Neural cell (in vitro differentiated cells): ENCODE measurements around the gene SNX14.

Experiments used
- EP300 ChIP-seq: fragments of 450-650 bp; conservative IDR thresholded peaks from 2 replicates; pipeline ENCODE4 v1.6.1; 2014; ENCODE audit warnings: antibody characterized with exemption, mild to moderate bottlenecking, moderate library complexity; ENCODE audit not compliant: poor library complexity, severe bottlenecking
- EZH2 ChIP-seq: fragments of 200-600, 300-800 bp; shearing (Covaris generic), sonication (generic); IDR thresholded peaks from 2 replicates; pipeline ENCODE4 v1.6.1; 2014; ENCODE audit warnings: antibody characterized with exemption, low read length, borderline replicate concordance, mild to moderate bottlenecking; ENCODE audit not compliant: insufficient read depth, poor library complexity, severe bottlenecking
- MXI1 ChIP-seq: fragments of 450-650 bp; conservative IDR thresholded peaks from 2 replicates; pipeline ENCODE4 v1.6.1; 2014; ENCODE audit warnings: antibody characterized with exemption, mild to moderate bottlenecking; ENCODE audit not compliant: poor library complexity, severe bottlenecking
- POLR2AphosphoS5 ChIP-seq: IDR thresholded peaks from 2 replicates; pipeline ENCODE4 v1.6.1; 2012
- RAD21 ChIP-seq: fragments of 450-650 bp; conservative IDR thresholded peaks from 2 replicates; pipeline ENCODE4 v1.6.1; 2014; ENCODE audit warnings: antibody characterized with exemption, mild to moderate bottlenecking, moderate library complexity
- TF ChIP-seq, protein P1 (sequence below): fragments of 450-650 bp; IDR thresholded peaks from 2 replicates; pipeline ENCODE4 v1.5.1; 2014; ENCODE audit warnings: antibody characterized with exemption, mild to moderate bottlenecking, moderate library complexity; ENCODE audit not compliant: poor library complexity, severe bottlenecking

DNA sequence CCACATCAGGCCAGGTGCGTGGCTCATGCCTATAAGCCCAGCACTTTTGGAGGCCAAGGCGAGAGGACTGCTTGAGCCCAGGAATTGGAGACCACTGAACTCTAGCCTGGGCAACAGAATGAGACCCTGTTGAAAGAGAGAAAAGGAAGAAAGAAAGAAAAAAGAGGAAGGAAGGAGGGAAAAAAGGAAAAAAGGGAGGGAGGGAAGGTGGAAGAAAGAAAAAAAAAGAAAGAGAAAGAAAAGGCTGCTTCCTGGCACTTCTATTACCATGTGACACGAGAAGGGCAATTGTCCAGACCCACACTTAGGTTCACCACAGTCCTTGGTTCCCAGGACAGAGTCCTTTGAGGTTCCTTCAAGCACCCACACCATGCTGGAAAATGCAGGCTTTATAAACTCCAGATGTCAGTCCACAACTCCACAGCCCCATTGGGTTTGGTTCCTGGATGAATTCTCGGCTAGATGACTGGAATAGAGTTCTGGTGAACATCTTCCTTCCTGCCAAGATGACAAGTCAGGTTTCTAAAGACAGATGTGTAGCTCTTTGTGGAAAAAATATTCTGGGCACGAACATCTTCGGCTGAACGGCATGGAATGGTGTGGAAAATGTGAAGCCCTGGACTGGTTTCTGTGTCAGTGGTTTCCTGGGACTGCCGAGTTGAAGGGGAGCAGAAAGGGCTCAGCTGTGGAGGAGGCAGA is 111.3 kb downstream of the SNX14 start:
- TF ChIP-seq EZH2 (no peak), EP300 (no peak), RAD21 (no peak), POLR2AphosphoS5 (no peak), MXI1 (no peak)
- TF ChIP-seq, protein P1, sequence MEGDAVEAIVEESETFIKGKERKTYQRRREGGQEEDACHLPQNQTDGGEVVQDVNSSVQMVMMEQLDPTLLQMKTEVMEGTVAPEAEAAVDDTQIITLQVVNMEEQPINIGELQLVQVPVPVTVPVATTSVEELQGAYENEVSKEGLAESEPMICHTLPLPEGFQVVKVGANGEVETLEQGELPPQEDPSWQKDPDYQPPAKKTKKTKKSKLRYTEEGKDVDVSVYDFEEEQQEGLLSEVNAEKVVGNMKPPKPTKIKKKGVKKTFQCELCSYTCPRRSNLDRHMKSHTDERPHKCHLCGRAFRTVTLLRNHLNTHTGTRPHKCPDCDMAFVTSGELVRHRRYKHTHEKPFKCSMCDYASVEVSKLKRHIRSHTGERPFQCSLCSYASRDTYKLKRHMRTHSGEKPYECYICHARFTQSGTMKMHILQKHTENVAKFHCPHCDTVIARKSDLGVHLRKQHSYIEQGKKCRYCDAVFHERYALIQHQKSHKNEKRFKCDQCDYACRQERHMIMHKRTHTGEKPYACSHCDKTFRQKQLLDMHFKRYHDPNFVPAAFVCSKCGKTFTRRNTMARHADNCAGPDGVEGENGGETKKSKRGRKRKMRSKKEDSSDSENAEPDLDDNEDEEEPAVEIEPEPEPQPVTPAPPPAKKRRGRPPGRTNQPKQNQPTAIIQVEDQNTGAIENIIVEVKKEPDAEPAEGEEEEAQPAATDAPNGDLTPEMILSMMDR = no peak
